Measurements from ENCODE around the gene MTOR. TPM values are rescaled to one million over a fixed set of nuclear protein-coding genes. Genes with fewer than 3 reads are reported as not detected.
"Not testable (repeated sequence)": the region's sequence is repeated elsewhere in the genome, so short reads cannot be mapped to it uniquely, and the experiment has no call there.

MTOR gene
- 27.5 TPM for polyA plus RNA-seq
- long read RNA-seq, donor 1 = 0 reads
- long read RNA-seq, donor 2 = 0 reads
- long read RNA-seq, donor 3 = 0 reads
- long read RNA-seq, donor 4 = 0 reads
- long read RNA-seq, donor 5 = 0 reads
- long read RNA-seq, donor 6, full-length matches to known transcripts = 1 of 1 reads
- long read RNA-seq, donor 6, partial matches to known transcripts = 0 of 1 reads
- long read RNA-seq, donor 6, other reads (novel, unspliced or antisense) = 0 of 1 reads
- long read RNA-seq, donor 7, partial matches to known transcripts = 17 of 17 reads
- long read RNA-seq, donor 7, other reads (novel, unspliced or antisense) = 0 of 17 reads
- long read RNA-seq, donor 8, partial matches to known transcripts = 5 of 5 reads
- long read RNA-seq, donor 8, other reads (novel, unspliced or antisense) = 0 of 5 reads
- long read RNA-seq, donor 9 = 0 reads
- long read RNA-seq, donor 10 = 0 reads
- long read RNA-seq, donor 11 = 0 reads

DNA sequence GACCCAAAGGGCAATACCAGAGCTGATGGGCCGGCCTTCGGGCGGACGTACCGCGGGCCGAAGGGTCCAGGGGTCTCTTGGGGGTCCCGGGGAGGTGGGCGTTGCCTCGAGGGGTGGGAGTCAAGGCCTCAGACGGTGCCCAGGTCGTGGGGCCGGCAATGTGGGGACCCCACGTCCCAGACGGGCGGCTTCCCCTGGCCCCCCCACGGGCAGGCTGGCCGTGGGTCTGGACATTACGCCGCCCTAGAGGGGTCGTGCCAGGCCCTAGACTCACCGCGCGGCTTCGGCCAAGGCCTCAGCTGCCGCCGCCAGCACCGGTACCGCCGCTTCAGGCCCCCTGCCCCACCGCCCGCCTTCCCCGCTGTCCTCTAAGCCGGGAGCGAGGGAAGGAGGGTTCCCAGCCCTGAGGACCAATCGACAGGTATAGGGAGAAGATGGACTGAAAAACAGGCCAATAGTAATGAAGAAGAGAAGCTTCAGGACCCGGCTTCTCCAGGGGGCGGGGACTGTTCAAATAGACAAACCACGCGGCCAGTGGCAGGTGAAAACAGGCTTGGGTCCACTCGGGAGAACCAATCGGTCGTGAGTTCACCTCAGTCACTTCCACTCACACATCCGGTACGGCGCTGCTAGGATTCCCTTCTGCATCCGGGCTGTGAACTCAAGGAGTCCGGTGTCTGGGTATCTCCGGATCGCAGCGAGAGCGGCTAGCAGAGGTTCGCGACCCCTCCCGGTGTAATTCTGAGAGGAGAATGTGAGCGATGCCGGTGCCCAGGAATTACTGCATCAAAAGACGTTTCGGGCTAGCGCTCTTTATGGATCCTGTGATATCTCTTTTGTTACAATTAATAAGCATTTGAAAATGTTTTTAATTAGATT lies at the start of gene MTOR:
MTOR (minus strand) TSS at position 381 of the 879 bp plus-strand sequence. CDS start 3,142 bp downstream, outside the sequence.
- peak; percentile 99 to 100 for DNase-seq
- peak within 1 kb of the TSS; percentile 87 for H3K4me3 ChIP-seq (ENCODE audit: low read length)
- H3K27ac ChIP-seq (ENCODE audit: low read length) = peak within 1 kb of the TSS; percentile 51
- H3K4me1 ChIP-seq (ENCODE audit: control insufficient read depth, insufficient read depth, low read length) = no peaks in the 10 kb centered on the region
- H3K27me3 ChIP-seq (ENCODE audit: control insufficient read depth, insufficient read depth, low read length) = no peaks in the 10 kb centered on the region
- no peaks in the 10 kb centered on the region for H3K9me3 ChIP-seq (ENCODE audit: control insufficient read depth, low read depth, low read length)
- no CpG with 5 or more reads among the region's 60 CpGs for WGBS (ENCODE audit: insufficient coverage, low lambda C conversion rate)
- peaks cover 18% of the 10 kb centered on the region for H3K36me3 ChIP-seq (ENCODE audit: control insufficient read depth, insufficient read depth, low read length)

DNA sequence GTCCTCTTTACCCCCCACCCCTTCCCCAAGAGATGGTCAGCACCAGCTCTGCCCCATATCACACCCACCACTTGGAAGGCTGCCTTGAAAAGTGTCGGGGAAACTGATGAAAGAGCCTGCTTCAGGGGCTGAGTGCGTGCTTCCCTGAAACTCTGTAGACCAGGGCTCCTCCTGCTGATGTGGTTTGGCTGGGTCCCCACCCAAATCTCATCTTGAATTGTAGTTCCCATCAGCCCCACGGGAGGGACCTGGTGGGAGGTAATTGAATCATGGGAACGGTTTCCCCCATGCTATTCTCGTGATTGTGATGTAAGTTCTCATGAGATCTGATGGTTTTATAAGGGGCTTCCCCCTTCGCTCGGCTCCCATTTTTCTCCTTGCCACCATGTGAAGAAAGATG lies 47.0 kb upstream of the MTOR start:
- Histone ChIP-seq H3K4me3 (ENCODE audit: low read length) (no peak overlapping the region), H3K4me1 (ENCODE audit: control insufficient read depth, insufficient read depth, low read length) (no peaks in the 10 kb centered on the region), H3K27ac (ENCODE audit: low read length) (no peak overlapping the region), H3K36me3 (ENCODE audit: control insufficient read depth, insufficient read depth, low read length) (no peaks in the 10 kb centered on the region), H3K9me3 (ENCODE audit: control insufficient read depth, low read depth, low read length) (no peaks in the 10 kb centered on the region), H3K27me3 (ENCODE audit: control insufficient read depth, insufficient read depth, low read length) (peaks cover 12% of the 10 kb centered on the region)
- DNase-seq = no peak
- 80% methylated on average over 1 of the region's 7 CpGs for WGBS (ENCODE audit: insufficient coverage, low lambda C conversion rate)

DNA sequence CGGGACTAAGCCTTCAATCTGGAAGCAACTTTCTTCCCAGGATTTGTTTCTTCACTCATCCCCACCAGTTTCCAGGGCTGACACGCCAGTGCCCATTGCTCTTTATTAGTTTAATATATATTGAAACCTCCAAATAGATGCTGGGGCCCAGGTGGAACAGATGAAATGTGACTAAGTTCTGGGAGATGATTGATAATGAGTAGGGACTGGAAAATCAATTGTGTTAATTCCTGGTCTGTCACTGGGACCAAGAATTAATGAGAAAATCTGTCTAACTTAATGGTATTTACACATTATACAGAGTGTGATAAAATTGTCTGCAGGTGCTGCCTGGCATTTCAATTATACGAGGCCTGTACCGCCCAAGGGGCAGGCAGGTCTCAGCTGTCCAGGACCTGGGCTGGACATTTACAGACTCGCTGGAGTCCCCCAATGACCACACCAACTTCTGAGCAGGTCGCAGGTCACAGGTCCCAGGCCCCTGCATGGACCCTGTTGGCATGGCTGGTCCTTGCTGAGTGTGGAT lies 46.4 kb upstream of the MTOR start:
- no peaks in the 10 kb centered on the region for H3K9me3 ChIP-seq (ENCODE audit: control insufficient read depth, low read depth, low read length)
- no peak overlapping the region for H3K4me3 ChIP-seq (ENCODE audit: low read length)
- peaks cover 12% of the 10 kb centered on the region for H3K27me3 ChIP-seq (ENCODE audit: control insufficient read depth, insufficient read depth, low read length)
- no peak for DNase-seq
- WGBS (ENCODE audit: insufficient coverage, low lambda C conversion rate) = no CpG with 5 or more reads among the region's 6 CpGs
- H3K36me3 ChIP-seq (ENCODE audit: control insufficient read depth, insufficient read depth, low read length) = no peaks in the 10 kb centered on the region
- H3K4me1 ChIP-seq (ENCODE audit: control insufficient read depth, insufficient read depth, low read length) = no peaks in the 10 kb centered on the region
- H3K27ac ChIP-seq (ENCODE audit: low read length) = no peak overlapping the region

DNA sequence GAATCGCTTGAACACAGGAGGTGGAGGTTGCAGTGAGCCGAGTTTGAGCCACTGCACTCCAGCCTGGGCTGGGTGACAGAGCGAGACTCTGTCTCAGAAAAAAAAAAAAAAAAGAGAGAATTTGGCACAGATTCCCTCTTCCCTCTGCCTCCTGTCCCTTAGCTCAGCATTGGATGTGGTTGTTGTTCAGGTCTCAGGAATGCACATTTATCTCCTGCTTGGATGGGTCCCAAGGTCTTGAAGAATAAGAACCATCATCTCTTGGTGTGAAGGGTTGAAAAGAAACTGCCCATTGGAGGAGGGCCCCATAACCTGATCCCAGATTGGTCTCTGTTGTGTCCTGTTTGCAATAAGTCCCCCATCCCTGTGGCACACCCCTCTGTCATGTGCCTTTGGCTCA lies 45.5 kb upstream of the MTOR start:
- DNase-seq = no peak
- Histone ChIP-seq H3K36me3 (ENCODE audit: control insufficient read depth, insufficient read depth, low read length) (no peaks in the 10 kb centered on the region), H3K27me3 (ENCODE audit: control insufficient read depth, insufficient read depth, low read length) (peaks cover 10% of the 10 kb centered on the region), H3K9me3 (ENCODE audit: control insufficient read depth, low read depth, low read length) (no peaks in the 10 kb centered on the region), H3K4me1 (ENCODE audit: control insufficient read depth, insufficient read depth, low read length) (no peaks in the 10 kb centered on the region), H3K4me3 (ENCODE audit: low read length) (no peak overlapping the region), H3K27ac (ENCODE audit: low read length) (no peak overlapping the region)
- WGBS (ENCODE audit: insufficient coverage, low lambda C conversion rate) = no CpG with 5 or more reads among the region's 3 CpGs

DNA sequence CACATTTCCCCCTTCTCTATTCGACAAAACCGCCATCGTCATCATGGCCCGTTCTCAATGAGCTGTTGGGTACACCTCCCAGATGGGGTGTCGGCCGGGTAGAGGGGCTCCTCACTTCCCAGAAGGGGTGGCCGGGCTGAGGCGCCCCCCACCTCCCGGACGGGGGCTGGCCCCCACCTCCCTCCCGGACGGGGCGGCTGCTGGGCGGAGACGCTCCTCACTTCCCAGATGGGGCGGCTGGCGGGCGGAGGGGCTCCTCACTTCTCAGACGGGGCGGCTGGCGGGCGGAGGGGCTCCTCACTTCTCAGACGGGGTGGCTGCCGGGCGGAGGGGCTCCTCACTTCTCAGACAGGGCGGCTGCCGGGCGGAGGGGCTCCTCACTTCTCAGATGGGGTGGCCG lies 43.2 kb upstream of the MTOR start:
- H3K4me3 ChIP-seq (ENCODE audit: low read length); H3K4me1 ChIP-seq (ENCODE audit: control insufficient read depth, insufficient read depth, low read length); H3K9me3 ChIP-seq (ENCODE audit: control insufficient read depth, low read depth, low read length); DNase-seq; H3K36me3 ChIP-seq (ENCODE audit: control insufficient read depth, insufficient read depth, low read length); H3K27ac ChIP-seq (ENCODE audit: low read length); H3K27me3 ChIP-seq (ENCODE audit: control insufficient read depth, insufficient read depth, low read length): not testable (repeated sequence)
- no CpG with 5 or more reads among the region's 29 CpGs for WGBS (ENCODE audit: insufficient coverage, low lambda C conversion rate)

DNA sequence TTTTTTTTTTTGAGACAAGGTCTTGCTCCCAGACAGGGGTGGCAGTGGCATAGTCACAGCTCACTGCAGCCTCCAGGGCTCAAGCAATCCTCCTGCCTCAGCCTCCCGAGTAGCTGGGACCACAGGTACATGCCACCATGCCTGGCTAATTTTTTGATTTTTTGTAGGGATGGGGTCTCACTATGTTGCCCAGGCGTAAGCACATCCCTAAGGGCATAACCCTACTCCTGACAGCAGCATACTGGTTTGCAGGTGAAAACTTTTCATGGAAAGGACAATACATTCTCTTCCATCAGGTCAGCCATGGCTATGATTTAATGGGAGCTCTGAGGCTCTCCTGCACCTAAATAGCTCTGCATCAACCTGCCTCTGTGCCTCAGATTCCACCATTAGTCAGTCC lies 40.0 kb upstream of the MTOR start:
- no peaks in the 10 kb centered on the region for H3K4me1 ChIP-seq (ENCODE audit: control insufficient read depth, insufficient read depth, low read length)
- H3K27me3 ChIP-seq (ENCODE audit: control insufficient read depth, insufficient read depth, low read length) = no peaks in the 10 kb centered on the region
- H3K9me3 ChIP-seq (ENCODE audit: control insufficient read depth, low read depth, low read length) = no peaks in the 10 kb centered on the region
- DNase-seq = no peak
- H3K4me3 ChIP-seq (ENCODE audit: low read length) = no peak overlapping the region
- no peaks in the 10 kb centered on the region for H3K36me3 ChIP-seq (ENCODE audit: control insufficient read depth, insufficient read depth, low read length)
- H3K27ac ChIP-seq (ENCODE audit: low read length) = no peak overlapping the region
- no CpG with 5 or more reads among the region's 2 CpGs for WGBS (ENCODE audit: insufficient coverage, low lambda C conversion rate)

DNA sequence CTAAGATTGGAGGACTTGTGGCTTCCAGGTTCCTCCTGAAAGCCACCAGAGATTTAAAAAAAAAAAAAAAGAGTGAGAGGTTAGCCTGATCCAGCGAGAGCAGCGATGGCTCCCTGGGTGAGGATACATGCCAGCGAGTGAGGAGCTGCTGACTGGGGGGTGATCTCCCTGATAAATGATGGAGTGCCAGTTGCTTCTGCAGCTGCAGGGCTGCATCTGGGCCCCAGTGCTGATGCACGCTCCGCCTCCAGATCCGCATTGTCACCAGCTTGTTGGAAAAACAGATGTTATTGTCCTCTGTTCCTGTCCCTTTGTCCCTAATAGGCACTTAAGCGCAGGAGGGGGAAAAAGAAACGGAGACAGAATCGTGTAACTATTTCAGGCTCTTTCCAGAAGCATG lies 39.2 kb upstream of the MTOR start:
- Histone ChIP-seq H3K9me3 (ENCODE audit: control insufficient read depth, low read depth, low read length) (no peaks in the 10 kb centered on the region), H3K36me3 (ENCODE audit: control insufficient read depth, insufficient read depth, low read length) (no peaks in the 10 kb centered on the region), H3K27me3 (ENCODE audit: control insufficient read depth, insufficient read depth, low read length) (no peaks in the 10 kb centered on the region), H3K4me1 (ENCODE audit: control insufficient read depth, insufficient read depth, low read length) (no peaks in the 10 kb centered on the region), H3K27ac (ENCODE audit: low read length) (no peak overlapping the region), H3K4me3 (ENCODE audit: low read length) (no peak overlapping the region)
- DNase-seq = no peak
- WGBS (ENCODE audit: insufficient coverage, low lambda C conversion rate) = no CpG with 5 or more reads among the region's 9 CpGs

DNA sequence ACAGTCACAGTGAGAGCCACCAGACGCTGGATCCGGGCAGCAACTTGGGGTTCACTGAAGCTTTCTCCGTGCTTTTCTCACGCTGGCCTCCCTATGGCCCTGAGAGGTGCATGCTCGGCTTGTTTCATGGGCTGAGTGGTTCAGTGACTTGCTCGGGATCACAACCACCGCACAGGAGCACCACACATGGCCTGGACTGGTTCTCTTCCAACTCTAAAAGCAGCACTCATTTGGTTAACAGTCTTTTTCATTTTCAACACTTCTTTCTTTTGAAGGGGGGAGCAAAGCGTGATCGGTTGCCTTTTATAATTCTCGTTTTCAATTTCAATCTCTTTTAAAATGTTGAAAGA lies 36.8 kb upstream of the MTOR start:
- peaks cover 9% of the 10 kb centered on the region for H3K36me3 ChIP-seq (ENCODE audit: control insufficient read depth, insufficient read depth, low read length)
- no peaks in the 10 kb centered on the region for H3K9me3 ChIP-seq (ENCODE audit: control insufficient read depth, low read depth, low read length)
- no peak overlapping the region for H3K4me3 ChIP-seq (ENCODE audit: low read length)
- H3K4me1 ChIP-seq (ENCODE audit: control insufficient read depth, insufficient read depth, low read length) = no peaks in the 10 kb centered on the region
- DNase-seq = no peak
- no peaks in the 10 kb centered on the region for H3K27me3 ChIP-seq (ENCODE audit: control insufficient read depth, insufficient read depth, low read length)
- no peak overlapping the region for H3K27ac ChIP-seq (ENCODE audit: low read length)
- WGBS (ENCODE audit: insufficient coverage, low lambda C conversion rate) = 87% methylated on average over 3 of the region's 10 CpGs

DNA sequence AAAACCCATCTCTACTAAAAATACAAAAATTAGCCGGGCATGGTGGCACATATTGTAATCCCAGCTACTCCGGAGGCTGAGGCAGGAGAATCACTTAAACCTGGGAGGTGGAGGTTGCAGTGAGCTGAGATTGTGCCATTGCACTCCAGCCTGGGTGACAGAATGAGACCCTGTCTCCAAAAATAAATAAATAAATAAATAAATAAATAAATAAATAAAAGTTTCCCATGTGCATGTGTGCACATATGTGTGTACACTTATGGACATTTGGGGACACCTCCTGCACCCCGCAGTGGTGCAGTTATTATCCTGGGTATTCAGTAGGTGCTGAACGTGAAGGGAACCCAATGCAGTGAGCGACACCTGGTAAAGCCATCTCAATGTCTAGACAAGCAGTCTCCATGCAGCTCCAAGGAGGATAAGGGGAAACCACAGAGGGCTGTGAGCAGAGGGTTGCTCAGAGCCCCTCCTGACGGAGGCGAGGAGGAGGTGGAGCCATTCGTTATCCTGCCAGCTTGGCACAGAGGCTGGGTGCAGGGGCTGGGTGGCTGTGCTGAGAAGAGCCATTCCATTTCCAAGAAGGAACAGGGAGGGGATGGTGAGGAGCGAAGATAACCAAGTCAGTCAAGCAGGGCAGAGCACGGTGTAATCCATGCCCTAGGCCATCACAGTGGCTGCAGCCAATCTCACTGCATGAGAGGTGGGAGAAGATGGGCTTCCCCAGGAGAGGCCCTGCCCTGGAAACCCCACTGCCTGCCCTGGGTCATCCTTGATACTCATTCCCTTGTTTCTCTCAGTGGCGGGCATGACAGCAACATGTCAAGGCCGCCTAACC lies 36.3 kb upstream of the MTOR start:
- H3K27ac ChIP-seq (ENCODE audit: low read length) = no peak overlapping the region
- WGBS (ENCODE audit: insufficient coverage, low lambda C conversion rate) = 100% methylated on average over 1 of the region's 12 CpGs

DNA sequence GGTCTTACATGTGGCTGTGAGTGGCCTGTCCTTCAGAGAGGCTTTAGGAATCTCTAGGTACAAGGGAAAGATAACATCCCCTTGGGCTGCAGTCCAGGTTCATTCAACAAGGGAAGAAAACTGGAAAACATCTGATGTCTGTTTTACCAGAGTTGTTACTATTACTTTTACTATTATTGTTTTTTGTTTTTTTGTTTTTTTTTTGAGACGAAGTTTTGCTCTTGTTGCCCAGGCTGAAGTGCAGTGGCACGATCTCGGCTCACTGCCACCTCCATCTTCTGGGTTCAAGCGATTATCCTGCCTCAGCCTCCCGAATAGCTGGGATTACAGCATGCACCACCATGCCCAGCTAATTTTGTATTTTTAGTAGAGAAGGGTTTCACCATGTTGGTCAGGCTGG lies 35.4 kb upstream of the MTOR start:
- not testable (repeated sequence) for H3K4me1 ChIP-seq (ENCODE audit: control insufficient read depth, insufficient read depth, low read length); H3K9me3 ChIP-seq (ENCODE audit: control insufficient read depth, low read depth, low read length); H3K4me3 ChIP-seq (ENCODE audit: low read length); H3K27ac ChIP-seq (ENCODE audit: low read length); H3K27me3 ChIP-seq (ENCODE audit: control insufficient read depth, insufficient read depth, low read length); DNase-seq
- 100% methylated on average over 3 of the region's 5 CpGs for WGBS (ENCODE audit: insufficient coverage, low lambda C conversion rate)
- H3K36me3 ChIP-seq (ENCODE audit: control insufficient read depth, insufficient read depth, low read length) = peaks cover 11% of the 10 kb centered on the region

More for the DNA sequence above, 36.3 kb upstream of the MTOR start:
- H3K27me3 ChIP-seq (ENCODE audit: control insufficient read depth, insufficient read depth, low read length) = no peaks in the 10 kb centered on the region
- H3K4me3 ChIP-seq (ENCODE audit: low read length) = no peak overlapping the region
- no peaks in the 10 kb centered on the region for H3K9me3 ChIP-seq (ENCODE audit: control insufficient read depth, low read depth, low read length)
- H3K36me3 ChIP-seq (ENCODE audit: control insufficient read depth, insufficient read depth, low read length) = peaks cover 9% of the 10 kb centered on the region
- DNase-seq = no peak
- no peaks in the 10 kb centered on the region for H3K4me1 ChIP-seq (ENCODE audit: control insufficient read depth, insufficient read depth, low read length)
